Measurements from ENCODE around the gene NARS2. TPM values are rescaled to one million over a fixed set of nuclear protein-coding genes. Genes with fewer than 3 reads are reported as not detected.

Gene NARS2
- total RNA-seq, 2 experiments from 2014 or later, result 27.7 to 28.3 TPM

DNA sequence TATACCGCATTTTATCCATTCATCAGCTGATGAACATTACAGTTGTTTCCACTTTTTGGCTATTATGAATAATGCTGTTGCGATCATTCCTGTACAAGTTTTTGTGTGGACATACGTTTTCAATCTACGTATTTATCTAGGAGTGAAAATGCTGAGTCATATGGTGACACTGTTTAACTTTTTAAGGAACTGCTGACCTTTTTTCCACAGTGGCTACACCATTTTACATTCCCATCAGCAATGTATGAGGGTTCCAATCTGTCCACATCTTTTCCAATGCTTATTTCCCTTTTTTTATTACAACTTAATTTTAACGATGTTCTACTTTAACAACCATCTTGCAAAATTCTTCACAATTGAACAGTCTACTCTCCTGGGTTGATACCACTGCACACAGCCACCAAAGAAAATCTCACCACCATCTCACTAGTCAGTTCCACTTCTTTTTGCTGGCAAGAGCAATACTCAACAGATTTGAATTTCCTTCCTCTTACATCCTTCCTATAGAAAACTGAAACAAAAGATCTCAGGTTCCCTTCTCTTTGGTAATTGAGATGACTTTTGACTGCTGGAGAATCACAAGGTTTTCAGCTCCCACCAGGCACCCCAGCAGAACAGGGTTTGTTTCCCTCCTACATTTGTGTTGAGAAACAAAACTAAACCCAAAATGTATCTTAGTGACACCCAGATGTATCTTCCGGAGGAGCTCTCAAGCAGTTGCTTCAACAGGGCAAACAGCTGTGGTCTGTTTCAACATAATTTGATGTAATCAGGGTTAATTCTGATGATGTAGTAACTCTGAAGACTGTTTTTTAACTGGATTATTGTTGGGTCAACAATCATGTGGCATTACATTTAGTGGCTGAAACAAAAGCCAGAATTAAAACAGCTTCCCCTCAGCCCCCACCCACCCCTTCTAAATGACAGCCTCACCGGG lies 150.1 kb downstream of the NARS2 start:
- CTCF ChIA-PET, result interaction anchor here (0.7 kb wide), 1 partner anchor 10 kb away, joined by 3 read pairs; no protein-coding TSS in a partner anchor
- peaks cover 23% of the 10 kb centered on the region for H3K4me1 Mint-ChIP-seq (ENCODE audit: low read depth)
- H3K27ac Mint-ChIP-seq, result no peak overlapping the region
- no peak overlapping the region for H3K4me3 Mint-ChIP-seq
- DNase-seq, result no peak
- intact Hi-C loops (cut with micrococcal nuclease), result no loop called here
- no peaks in the 10 kb centered on the region for H3K9me3 Mint-ChIP-seq
- peaks cover 14% of the 10 kb centered on the region for H3K27me3 Mint-ChIP-seq (ENCODE audit: low read depth)
- peaks cover 5% of the 10 kb centered on the region for H3K36me3 Mint-ChIP-seq (ENCODE audit: low read depth)

DNA sequence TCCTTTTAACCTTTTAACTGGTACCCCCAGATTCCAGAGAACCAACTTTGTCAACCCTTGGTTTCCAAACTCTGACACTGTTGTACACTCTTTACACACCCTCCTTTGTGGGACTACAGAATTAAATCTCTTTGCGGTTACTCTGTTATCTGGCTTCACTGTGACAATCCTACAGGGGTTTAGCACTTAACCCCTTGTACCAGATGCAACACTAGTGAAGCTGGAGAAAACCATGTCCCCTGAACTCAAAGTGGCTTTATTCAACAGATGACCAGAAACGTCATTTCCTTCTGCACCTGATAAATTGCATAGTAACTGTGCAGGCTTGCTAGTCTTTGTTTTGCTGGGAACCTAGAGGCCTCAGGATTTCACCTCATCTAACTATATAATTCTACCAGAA lies 151.4 kb downstream of the NARS2 start:
- no peak overlapping the region for H3K4me3 Mint-ChIP-seq
- CTCF ChIA-PET, result interaction anchor here (1.5 kb wide), 1 partner anchor 9 kb away, joined by 6 read pairs; no protein-coding TSS in a partner anchor

DNA sequence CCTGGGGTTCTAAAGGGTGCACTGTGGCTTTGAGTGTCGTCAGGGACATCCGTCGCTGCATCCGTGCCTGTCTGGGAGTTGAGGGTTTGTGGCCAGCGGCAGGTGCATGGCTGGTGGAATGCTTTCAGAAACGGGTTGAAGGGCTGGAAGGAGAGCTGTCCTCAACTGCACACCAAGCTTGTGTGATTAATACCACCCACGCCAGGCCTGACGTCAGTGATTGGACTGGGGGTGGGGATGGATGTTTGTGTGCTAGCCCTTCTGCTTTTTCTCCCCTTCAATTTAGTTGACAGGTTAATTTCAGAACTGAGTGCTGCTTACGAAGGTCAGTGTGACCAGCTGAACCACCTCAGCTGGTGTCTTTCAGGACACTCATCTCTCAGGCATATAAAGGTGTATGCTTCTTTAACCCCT lies 153.9 kb downstream of the NARS2 start:
- H3K9me3 Mint-ChIP-seq, result no peaks in the 10 kb centered on the region
- intact Hi-C loops (cut with micrococcal nuclease), result loop anchor here (1.0 kb wide), 1 partner anchor 342 kb away; the partner anchor contains the start of gene NDUFC2
- H3K36me3 Mint-ChIP-seq (ENCODE audit: low read depth), result peaks cover 6% of the 10 kb centered on the region
- H3K27ac Mint-ChIP-seq, result no peak overlapping the region
- CTCF ChIA-PET, result interaction anchor here (0.6 to 2.5 kb wide), 4 partner anchors 15 to 284 kb away, joined by 3 to 10 read pairs (median 4); no protein-coding TSS in a partner anchor
- H3K4me1 Mint-ChIP-seq (ENCODE audit: low read depth), result peaks cover 27% of the 10 kb centered on the region
- peaks cover 34% of the 10 kb centered on the region for H3K27me3 Mint-ChIP-seq (ENCODE audit: low read depth)
- DNase-seq, result peak; percentile 60
- H3K4me3 Mint-ChIP-seq, result no peak overlapping the region

More for the DNA sequence above, 151.4 kb downstream of the NARS2 start:
- Mint-ChIP-seq H3K36me3 (ENCODE audit: low read depth) (peaks cover 4% of the 10 kb centered on the region), H3K9me3 (no peaks in the 10 kb centered on the region), H3K27me3 (ENCODE audit: low read depth) (peaks cover 28% of the 10 kb centered on the region), H3K4me1 (ENCODE audit: low read depth) (peaks cover 33% of the 10 kb centered on the region), H3K27ac (no peak overlapping the region)
- DNase-seq, result no peak
- intact Hi-C loops (cut with micrococcal nuclease), result no loop called here

DNA sequence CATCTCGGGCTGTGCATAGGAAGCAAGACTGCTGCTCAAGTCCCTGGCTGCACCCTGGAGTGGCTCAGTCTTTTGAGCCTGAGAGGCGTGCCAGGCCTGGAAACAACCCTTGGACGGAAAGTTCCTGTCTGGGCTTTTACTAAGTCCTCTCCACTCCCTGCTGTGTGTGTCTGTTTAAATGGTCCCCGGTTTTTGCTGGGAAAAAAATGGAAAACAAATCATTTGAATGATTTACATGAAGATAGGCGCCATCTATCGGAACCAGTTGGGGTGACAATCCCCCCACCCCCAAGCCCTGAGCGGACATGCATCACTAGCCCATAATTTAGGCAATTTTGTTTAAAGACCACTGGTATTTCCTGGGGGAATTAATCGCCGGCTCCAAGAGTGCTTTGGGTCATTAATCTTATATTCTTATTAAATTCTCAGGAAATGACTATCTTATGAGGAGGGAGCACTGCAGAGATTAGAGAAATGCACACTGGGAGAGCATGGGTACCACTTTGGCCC lies 154.4 kb downstream of the NARS2 start:
- Mint-ChIP-seq H3K4me3 (no peak overlapping the region), H3K36me3 (ENCODE audit: low read depth) (peaks cover 6% of the 10 kb centered on the region), H3K9me3 (no peaks in the 10 kb centered on the region), H3K27me3 (ENCODE audit: low read depth) (peaks cover 37% of the 10 kb centered on the region), H3K27ac (no peak overlapping the region), H3K4me1 (ENCODE audit: low read depth) (peaks cover 27% of the 10 kb centered on the region)
- peak; percentile 70 for DNase-seq
- CTCF ChIA-PET, result interaction anchor here (0.6 to 2.5 kb wide), 5 partner anchors 9 to 153 kb away, joined by 3 to 10 read pairs (median 4); no protein-coding TSS in a partner anchor
- intact Hi-C loops (cut with micrococcal nuclease), result loop anchor here (1.0 kb wide), 1 partner anchor 341 kb away; the partner anchor contains the start of gene NDUFC2

DNA sequence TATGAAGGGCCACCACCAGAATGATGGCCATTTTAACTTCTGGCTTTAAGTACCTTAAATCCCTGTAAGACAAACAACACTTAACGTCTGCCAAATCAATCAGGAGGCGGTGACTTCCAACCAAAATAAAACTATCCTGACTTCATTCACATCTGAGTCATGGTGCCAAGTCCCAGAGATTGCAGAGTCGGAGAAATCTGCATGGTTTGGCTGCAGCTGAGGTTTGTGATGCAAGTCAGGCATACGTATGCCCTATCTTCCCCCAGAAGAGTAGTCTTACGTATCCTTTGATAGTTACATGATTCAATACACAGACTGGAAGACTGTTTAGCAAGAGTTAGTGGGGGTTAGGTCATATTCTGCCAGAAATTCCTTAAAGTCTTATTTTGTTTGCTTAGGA lies 155.3 kb downstream of the NARS2 start:
- Mint-ChIP-seq H3K4me1 (ENCODE audit: low read depth) (peaks cover 22% of the 10 kb centered on the region), H3K9me3 (no peaks in the 10 kb centered on the region), H3K4me3 (no peak overlapping the region), H3K36me3 (ENCODE audit: low read depth) (peaks cover 1% of the 10 kb centered on the region), H3K27ac (no peak overlapping the region), H3K27me3 (ENCODE audit: low read depth) (peaks cover 37% of the 10 kb centered on the region)
- intact Hi-C loops (cut with micrococcal nuclease), result no loop called here
- CTCF ChIA-PET, result interaction anchor here (0.6 to 5.5 kb wide), 6 partner anchors 8 to 193 kb away, joined by 3 to 81 read pairs (median 6); no protein-coding TSS in a partner anchor
- DNase-seq, result no peak

DNA sequence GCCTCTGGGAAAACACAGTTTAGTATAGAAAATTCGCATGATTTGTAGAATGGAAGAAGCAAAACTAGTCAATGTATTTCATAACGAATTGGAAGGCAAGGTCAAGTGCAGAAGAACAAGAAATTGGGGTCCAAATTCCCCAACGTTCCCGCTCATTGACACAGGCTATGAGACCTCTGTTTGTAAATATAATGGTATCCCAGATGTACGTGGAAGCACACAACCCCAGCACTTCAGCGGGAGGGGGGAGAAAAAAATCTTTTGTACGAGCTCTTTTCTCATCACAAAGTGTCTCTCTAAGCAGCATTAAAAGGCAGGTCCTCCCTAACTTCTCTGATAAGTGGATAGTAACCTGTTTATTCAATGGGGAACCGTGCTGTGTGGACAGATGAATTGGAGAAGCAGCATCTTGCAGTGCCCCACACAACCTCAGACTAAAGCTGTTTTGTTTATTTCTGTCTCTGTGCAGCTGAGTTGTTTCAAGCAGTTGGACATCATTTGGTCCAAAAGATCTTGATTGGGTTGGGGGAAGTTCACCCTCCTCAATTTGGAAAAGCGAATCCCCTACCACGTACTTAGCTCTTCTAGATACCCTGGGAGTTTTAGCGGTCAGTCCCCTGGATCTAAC lies 156.0 kb downstream of the NARS2 start:
- no peaks in the 10 kb centered on the region for H3K9me3 Mint-ChIP-seq
- peaks cover 22% of the 10 kb centered on the region for H3K4me1 Mint-ChIP-seq (ENCODE audit: low read depth)
- peak overlapping the region; percentile 70 for H3K4me3 Mint-ChIP-seq
- H3K27ac Mint-ChIP-seq, result no peak overlapping the region
- CTCF ChIA-PET, result interaction anchor here (0.9 to 5.5 kb wide), 9 partner anchors 9 to 419 kb away, joined by 3 to 81 read pairs (median 3); no protein-coding TSS in a partner anchor
- peaks cover 1% of the 10 kb centered on the region for H3K36me3 Mint-ChIP-seq (ENCODE audit: low read depth)
- intact Hi-C loops (cut with micrococcal nuclease), result no loop called here
- H3K27me3 Mint-ChIP-seq (ENCODE audit: low read depth), result peaks cover 37% of the 10 kb centered on the region
- no peak for DNase-seq

DNA sequence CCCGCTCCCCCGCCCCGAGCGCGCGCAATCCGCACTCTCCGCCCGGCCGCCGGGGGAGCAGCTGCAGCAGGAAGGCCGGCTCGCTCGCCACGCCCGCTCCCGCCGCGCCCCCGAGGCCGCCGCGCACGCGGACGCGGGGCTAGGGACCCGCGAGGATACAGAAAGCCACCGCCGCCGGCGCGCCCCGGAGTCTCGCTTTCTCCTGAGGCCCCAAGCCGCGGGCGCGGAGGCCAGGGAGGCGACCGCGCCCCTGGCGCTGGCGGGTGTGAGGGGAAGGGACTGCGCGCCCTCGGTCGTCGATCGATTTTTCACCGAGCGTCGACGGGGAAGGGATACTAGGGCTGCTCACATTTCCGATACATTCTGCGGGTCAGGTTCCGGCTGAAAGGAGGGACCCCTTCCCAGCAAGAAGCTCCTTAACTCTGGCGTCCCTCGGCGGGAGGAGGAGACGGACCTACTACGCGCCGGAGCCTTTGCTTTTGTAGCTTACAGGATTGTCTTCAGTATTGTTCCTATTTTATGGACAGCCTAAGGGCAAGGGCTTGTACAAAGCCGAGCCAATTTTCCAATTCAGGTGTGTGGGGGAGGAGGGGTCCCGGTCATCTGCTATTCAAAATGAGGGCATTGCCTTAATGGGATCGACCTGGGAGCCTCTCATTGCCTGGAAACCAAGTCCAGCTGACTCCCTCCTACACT lies 156.6 kb downstream of the NARS2 start:
- Mint-ChIP-seq H3K27ac (no peak overlapping the region), H3K9me3 (no peaks in the 10 kb centered on the region), H3K4me1 (ENCODE audit: low read depth) (peaks cover 22% of the 10 kb centered on the region), H3K27me3 (ENCODE audit: low read depth) (peaks cover 37% of the 10 kb centered on the region), H3K4me3 (peak overlapping the region; percentile 70), H3K36me3 (ENCODE audit: low read depth) (peaks cover 1% of the 10 kb centered on the region)
- DNase-seq, result peak; percentile 71
- CTCF ChIA-PET, result interaction anchor here (0.9 to 5.5 kb wide), 8 partner anchors 9 to 419 kb away, joined by 3 to 81 read pairs (median 4); no protein-coding TSS in a partner anchor
- intact Hi-C loops (cut with micrococcal nuclease), result loop anchor here (1.0 to 2.0 kb wide), 10 partner anchors 47 to 599 kb away; partner anchors contain the start of genes ALG8, INTS4, KCTD21 and NARS2

DNA sequence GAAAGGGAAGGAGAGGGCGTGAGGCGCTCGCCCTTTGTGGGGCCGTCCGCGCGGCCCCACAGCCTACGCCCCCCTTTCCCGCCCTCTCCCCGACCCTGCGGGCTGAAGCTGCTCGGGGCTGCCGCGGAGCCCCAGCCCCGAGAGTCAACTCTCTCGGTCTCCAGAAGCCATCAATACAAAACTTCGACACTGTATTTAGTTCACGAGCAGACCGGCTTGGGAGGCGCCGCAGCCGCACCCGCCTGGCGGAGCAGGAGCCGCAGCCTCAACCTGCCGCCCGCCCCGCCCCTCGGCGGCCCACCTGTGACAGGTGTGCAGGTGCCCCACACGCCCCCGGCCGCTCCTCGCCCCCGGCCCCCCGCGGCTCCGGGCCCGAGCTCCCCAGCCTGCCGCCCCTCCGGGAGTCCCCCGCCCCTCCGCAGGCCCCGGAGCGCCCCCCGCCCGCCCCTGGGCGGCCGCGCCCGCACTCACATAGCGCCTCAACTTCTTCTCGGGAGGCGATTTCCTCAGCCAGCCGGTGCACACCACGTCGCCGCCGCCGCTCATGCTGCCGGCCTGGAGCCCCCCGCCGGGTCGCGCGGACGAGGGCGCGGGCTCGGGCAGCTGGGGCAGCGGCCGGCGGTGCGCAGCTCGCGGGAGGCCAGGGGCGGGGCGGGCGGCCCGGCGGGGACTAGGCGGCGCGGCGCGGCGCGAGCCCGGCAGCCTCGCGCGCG lies 157.3 kb downstream of the NARS2 start, which contains the start of gene GAB2:
Gene GAB2 (minus strand): TSS at position 646 of the 713 bp plus-strand sequence. CDS start 100 bp downstream, at position 546.
- peaks cover 1% of the 10 kb centered on the region for H3K36me3 Mint-ChIP-seq (ENCODE audit: low read depth)
- no peaks in the 10 kb centered on the region for H3K9me3 Mint-ChIP-seq
- intact Hi-C loops (cut with micrococcal nuclease), result loop anchor here (1.0 to 2.0 kb wide), 10 partner anchors 47 to 599 kb away; partner anchors contain the start of genes ALG8, INTS4, KCTD21 and NARS2
- peaks cover 37% of the 10 kb centered on the region for H3K27me3 Mint-ChIP-seq (ENCODE audit: low read depth)
- CTCF ChIA-PET, result interaction anchor here (0.7 to 5.5 kb wide), 9 partner anchors 10 to 189 kb away, joined by 3 to 81 read pairs (median 5); no protein-coding TSS in a partner anchor
- H3K4me3 Mint-ChIP-seq, result peak within 1 kb of the TSS; percentile 81
- peak within 1 kb of the TSS; percentile 44 for H3K27ac Mint-ChIP-seq
- peak; percentile 14 for DNase-seq
- H3K4me1 Mint-ChIP-seq (ENCODE audit: low read depth), result peaks cover 22% of the 10 kb centered on the region

DNA sequence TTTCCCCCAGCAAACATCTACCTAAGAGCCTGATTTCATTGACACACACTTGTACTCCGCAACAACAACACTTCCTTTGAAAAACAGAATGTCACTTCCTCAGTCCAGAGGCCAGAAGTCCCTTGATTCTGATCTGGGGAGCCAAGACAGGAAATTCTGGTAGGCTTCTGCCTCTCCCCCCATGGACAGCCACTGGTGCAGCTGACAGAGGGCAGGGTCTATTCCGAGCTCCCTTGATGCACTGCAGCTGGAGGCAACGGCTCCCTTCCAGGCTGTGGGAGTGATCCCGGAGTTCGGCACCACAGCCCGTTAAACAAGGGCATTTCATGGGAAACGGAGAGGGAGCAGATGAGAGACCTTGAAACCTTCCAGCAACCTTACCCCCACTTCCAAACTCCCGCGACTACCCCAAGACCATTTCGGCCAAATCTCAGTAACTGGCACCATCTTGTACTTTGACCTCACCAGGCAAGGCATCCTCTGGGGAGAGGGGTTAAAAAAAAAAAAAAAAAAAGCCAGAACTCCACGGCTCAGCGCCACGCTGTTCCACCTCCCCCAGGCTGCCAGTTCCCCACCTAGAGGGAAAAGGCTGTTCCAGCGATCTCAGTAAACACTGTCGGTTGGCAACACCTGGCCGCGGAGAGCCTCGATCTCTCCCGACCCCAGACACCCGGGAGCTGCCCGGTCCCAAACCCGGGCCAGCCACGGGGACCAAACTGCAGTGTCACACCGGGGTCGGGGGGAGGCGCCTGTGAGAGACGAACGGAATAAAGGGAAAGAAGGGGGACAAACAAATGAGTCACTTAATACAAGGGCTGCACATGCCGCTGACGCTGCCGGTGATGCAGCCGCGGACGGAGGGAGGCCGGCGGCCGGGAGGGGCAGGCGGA lies 158.1 kb downstream of the NARS2 start:
- CTCF ChIA-PET, result interaction anchor here (0.6 to 5.5 kb wide), 12 partner anchors 11 to 283 kb away, joined by 3 to 81 read pairs (median 4); partner anchors contain the start of gene NARS2
- Mint-ChIP-seq H3K4me1 (ENCODE audit: low read depth) (peaks cover 22% of the 10 kb centered on the region), H3K9me3 (no peaks in the 10 kb centered on the region), H3K27me3 (ENCODE audit: low read depth) (peaks cover 33% of the 10 kb centered on the region), H3K36me3 (ENCODE audit: low read depth) (peaks cover 1% of the 10 kb centered on the region), H3K4me3 (peak overlapping the region; percentile 81), H3K27ac (peak overlapping the region; percentile 44)
- peak; percentile 88 for DNase-seq
- intact Hi-C loops (cut with micrococcal nuclease), result loop anchor here (1.0 to 2.0 kb wide), 10 partner anchors 48 to 598 kb away; partner anchors contain the start of genes ALG8, INTS4, KCTD21 and NARS2

DNA sequence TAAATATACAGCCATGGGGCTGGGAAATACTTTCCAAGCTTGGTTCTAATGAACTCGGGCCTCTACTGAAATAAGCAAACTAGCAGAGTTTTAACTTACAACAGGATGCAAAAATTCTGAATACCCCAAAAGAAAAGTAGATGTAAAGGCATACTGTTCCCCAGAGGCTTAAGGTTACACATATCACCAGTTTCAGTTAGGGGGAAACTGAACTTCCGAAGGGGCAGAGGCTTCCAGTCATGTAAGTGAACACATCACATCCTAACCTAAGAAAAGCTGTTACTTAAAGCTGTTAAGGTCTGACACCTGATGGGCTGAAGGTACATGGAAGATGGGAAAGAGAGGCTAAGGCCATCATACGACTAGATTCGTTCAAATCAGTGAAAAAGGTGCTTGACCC lies 159.3 kb downstream of the NARS2 start:
- H3K9me3 Mint-ChIP-seq, result no peaks in the 10 kb centered on the region
- H3K4me3 Mint-ChIP-seq, result peak overlapping the region; percentile 13
- H3K27ac Mint-ChIP-seq, result no peak overlapping the region
- no peak for DNase-seq
- CTCF ChIA-PET, result interaction anchor here (1.0 to 5.5 kb wide), 10 partner anchors 10 to 230 kb away, joined by 3 to 81 read pairs (median 4); partner anchors contain the start of gene NARS2
- H3K36me3 Mint-ChIP-seq (ENCODE audit: low read depth), result peaks cover 1% of the 10 kb centered on the region
- peaks cover 17% of the 10 kb centered on the region for H3K4me1 Mint-ChIP-seq (ENCODE audit: low read depth)
- H3K27me3 Mint-ChIP-seq (ENCODE audit: low read depth), result peaks cover 24% of the 10 kb centered on the region
- intact Hi-C loops (cut with micrococcal nuclease), result no loop called here

Measured in activated naive CD4-positive, alpha-beta T cell treated with anti-CD3 and anti-CD28 coated beads for 36 hours (primary cell).